ENCODE measurements around the gene DNAJA2. TPM values are rescaled to one million over a fixed set of nuclear protein-coding genes. Genes with fewer than 3 reads are reported as not detected.

The DNAJA2 gene
- total and polyA plus RNA-seq, 2 of the 4 experiments (the other 2 are of a cell fraction): 18.6 to 53.9 TPM

DNA sequence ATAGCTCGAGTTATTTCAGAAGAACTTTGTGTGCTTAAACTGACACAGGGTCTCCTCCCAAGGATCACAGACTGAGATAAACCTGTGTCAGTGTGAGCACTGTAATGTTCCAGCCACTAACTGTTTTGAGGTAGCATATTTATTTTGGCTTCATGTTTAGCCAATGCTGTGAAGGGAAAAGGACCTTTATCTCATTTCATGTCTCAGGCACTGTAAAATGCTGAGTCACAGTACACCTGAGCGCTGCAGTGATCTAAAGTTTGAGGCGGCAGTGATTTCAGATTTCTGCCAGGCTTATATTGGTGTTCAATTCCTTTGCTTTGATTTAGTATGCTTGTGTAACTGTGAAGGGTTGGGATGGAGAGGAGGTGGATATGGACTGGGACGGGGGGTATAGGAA, 3.1 kb upstream of the DNAJA2 start:
- H2BK5ac ChIP-seq (ENCODE audit: low read depth, low read length, poor library complexity, severe bottlenecking): no peak overlapping the region
- no peak overlapping the region for H2BK120ac ChIP-seq (ENCODE audit: low read depth, low read length)
- dilution Hi-C loops (cut with HindIII; ENCODE audit: low sequenced_read_pairs, unreplicated experiment): no loop called here
- TF ChIP-seq NFE2L2 (IDR thresholded peaks at IDR 0.05; ENCODE audit: low read depth, low read length) (peak; percentile 84), RAD21 (IDR thresholded peaks at IDR 0.05; ENCODE audit: low read length) (no peak)
- H3K4ac ChIP-seq (ENCODE audit: low read depth, low read length): no peak overlapping the region
- no peak for DNase-seq
- H4K8ac ChIP-seq (ENCODE audit: low read depth in 2 of 2, low read length in 2 of 2): no peak overlapping the region
- H3K18ac ChIP-seq (ENCODE audit: low read depth, low read length): no peak overlapping the region
- H3K4me1 ChIP-seq (ENCODE audit: control insufficient read depth, insufficient read depth, low read length): peaks cover 8% of the 10 kb centered on the region
- no peak overlapping the region for H3K23ac ChIP-seq (ENCODE audit: low read depth, low read length)
- ATAC-seq (ENCODE audit: low read depth): no peak
- peaks cover 5% of the 10 kb centered on the region; the same call in 1 of the 2 replicates for H3K9me1 ChIP-seq (ENCODE audit: insufficient read depth, low read length)
- H3K27ac ChIP-seq (ENCODE audit: insufficient read depth, low read length): no peak overlapping the region
- POLR2A ChIA-PET (ENCODE audit: unreplicated experiment): no interaction called here
- H3K4me2 ChIP-seq (ENCODE audit: low read depth, low read length): no peak overlapping the region
- H3K56ac ChIP-seq (ENCODE audit: extremely low read depth, insufficient read depth, low read length): no peak overlapping the region
- H2BK20ac ChIP-seq (ENCODE audit: low read depth, low read length): no peak overlapping the region
- CTCF ChIA-PET: no interaction called here
- no peak overlapping the region for H2AFZ ChIP-seq (replicated peaks; ENCODE audit: low read length, poor library complexity)
- in situ Hi-C loops (cut with MboI; ENCODE audit: low sequenced_read_pairs): no loop called here
- no peak overlapping the region for H4K91ac ChIP-seq (ENCODE audit: insufficient read depth, low read depth, low read length)
- H3K79me1 ChIP-seq (ENCODE audit: low read depth in 1 of 2, low read length in 2 of 2): peaks cover 0 to 18% of the 10 kb centered on the region in 2 experiments
- no peak overlapping the region for H2AK5ac ChIP-seq (ENCODE audit: low read depth, low read length)
- H3K14ac ChIP-seq (replicated peaks; ENCODE audit: low read depth, low read length): no peak overlapping the region
- no peak overlapping the region for H2BK15ac ChIP-seq (ENCODE audit: low read depth, low read length)
- H2AK9ac ChIP-seq (replicated peaks; ENCODE audit: low read depth, low read length, poor library complexity): no peak overlapping the region
- no TSS peak for BruUV-seq (replicated peaks)
- no peak overlapping the region for H3K9ac ChIP-seq (ENCODE audit: low read depth, low read length)
- H3K36me3 ChIP-seq (ENCODE audit: control insufficient read depth, insufficient read depth, low read length): no peaks in the 10 kb centered on the region; the same call in 1 of the 2 replicates
- H3K27me3 ChIP-seq (ENCODE audit: control insufficient read depth, insufficient read depth, low read length): no peaks in the 10 kb centered on the region
- 80% methylated on average over 1 of the region's 4 CpGs; no CpG with 5 or more reads in 1 of the 2 experiments for WGBS, 2 experiments (ENCODE audit: extremely low coverage in 2 of 2, insufficient read length in 1 of 2)
- no peak overlapping the region for H4K5ac ChIP-seq (ENCODE audit: low read depth, low read length)
- peaks cover 15% of the 10 kb centered on the region for H4K20me1 ChIP-seq (ENCODE audit: insufficient read depth, low read length)
- H3K9me3 ChIP-seq (ENCODE audit: control insufficient read depth, insufficient read depth, low read length): no peaks in the 10 kb centered on the region
- no peak overlapping the region for H3K4me3 ChIP-seq (ENCODE audit: insufficient read depth, low read depth, low read length)
- intact Hi-C loops (cut with micrococcal nuclease): no loop called here
